PC-9 (cell line): ENCODE results near the gene SYNGR4.

Experiments
- EZH2 ChIP-seq: fragments of 200-600 bp; sonication (generic); IDR thresholded peaks from 2 replicates; pipeline ENCODE4 v1.8.0; 2017; ENCODE audit warnings: antibody characterized with exemption, low read depth
- TF ChIP-seq, protein P1 (sequence below): fragments of 200-600 bp; sonication (generic); conservative IDR thresholded peaks from 2 replicates; pipeline ENCODE4 v1.6.1; 2017; ENCODE audit warnings: mixed run types, antibody characterized with exemption, mild to moderate bottlenecking, moderate library complexity

GRCh38 chr19:48394331-48395169, 30.4 kb downstream of the SYNGR4 start:
- TF ChIP-seq, protein P1, sequence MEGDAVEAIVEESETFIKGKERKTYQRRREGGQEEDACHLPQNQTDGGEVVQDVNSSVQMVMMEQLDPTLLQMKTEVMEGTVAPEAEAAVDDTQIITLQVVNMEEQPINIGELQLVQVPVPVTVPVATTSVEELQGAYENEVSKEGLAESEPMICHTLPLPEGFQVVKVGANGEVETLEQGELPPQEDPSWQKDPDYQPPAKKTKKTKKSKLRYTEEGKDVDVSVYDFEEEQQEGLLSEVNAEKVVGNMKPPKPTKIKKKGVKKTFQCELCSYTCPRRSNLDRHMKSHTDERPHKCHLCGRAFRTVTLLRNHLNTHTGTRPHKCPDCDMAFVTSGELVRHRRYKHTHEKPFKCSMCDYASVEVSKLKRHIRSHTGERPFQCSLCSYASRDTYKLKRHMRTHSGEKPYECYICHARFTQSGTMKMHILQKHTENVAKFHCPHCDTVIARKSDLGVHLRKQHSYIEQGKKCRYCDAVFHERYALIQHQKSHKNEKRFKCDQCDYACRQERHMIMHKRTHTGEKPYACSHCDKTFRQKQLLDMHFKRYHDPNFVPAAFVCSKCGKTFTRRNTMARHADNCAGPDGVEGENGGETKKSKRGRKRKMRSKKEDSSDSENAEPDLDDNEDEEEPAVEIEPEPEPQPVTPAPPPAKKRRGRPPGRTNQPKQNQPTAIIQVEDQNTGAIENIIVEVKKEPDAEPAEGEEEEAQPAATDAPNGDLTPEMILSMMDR: no peak
- TF ChIP-seq EZH2: no peak
